CD4-positive, alpha-beta T cell treated with Interleukin-1 beta for 1 hour (primary cell): ENCODE results near the gene IGFBP3.

ENCODE experiments used
- DNase-seq, 2 donors: peaks; one replicate each; pipeline ENCODE4 v3.0.0-alpha.2; 2020 to 2022

IGFBP3 gene

DNA sequence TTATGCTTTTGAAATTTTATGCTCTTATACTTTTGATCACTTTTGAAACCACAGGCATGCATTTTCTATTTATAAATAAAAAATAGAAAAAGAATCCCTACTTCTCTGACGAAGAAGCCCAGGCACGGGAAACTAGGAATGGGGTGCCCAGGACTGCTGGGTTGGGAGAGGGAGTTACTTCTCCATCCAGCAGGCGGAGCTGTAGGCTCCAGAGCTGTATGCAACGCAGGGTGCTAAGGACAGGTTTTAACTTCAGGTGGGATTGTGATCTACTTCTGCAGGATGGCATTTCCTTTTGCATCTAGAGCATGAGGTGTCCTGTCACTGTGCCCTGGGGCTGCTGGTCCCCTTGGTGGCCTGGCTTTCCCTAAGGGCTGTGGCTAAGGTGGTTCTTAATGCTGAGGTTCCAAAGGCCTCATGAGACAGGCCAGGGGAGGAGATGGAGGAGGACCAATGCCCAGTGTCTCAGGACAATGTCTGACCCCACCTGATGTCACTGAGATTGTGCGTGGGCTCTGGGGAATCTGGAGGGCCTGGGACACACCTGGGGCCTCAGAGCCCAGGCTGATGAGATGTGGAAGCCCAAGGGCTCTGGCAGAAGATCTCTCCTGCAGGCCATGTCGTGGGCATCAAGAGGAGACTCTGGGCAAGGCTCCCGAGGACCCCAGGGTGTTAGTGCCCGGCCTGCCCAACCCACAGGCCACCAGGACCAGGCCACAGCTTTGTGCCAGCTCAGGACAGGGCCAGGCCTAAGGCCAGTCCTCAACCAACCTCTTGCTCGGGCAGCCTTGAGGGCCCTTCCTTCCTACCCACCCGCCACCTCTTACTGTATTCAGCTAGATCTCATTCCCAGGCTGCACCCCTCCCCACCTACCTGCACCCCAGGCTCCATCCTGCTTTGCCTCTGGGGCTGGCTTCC, 48.7 kb downstream of the IGFBP3 start:
- DNase-seq: no peak

GRCh38 chr7:45869426-45869825, 51.6 kb downstream of the IGFBP3 start:
- no peak for DNase-seq

- DNase-seq: no peak
Observed at GRCh38 chr7:45867471-45867870, 53.6 kb downstream of the IGFBP3 start.

- DNase-seq: no peak
Observed at GRCh38 chr7:45865594-45866410, 55.3 kb downstream of the IGFBP3 start.

DNA sequence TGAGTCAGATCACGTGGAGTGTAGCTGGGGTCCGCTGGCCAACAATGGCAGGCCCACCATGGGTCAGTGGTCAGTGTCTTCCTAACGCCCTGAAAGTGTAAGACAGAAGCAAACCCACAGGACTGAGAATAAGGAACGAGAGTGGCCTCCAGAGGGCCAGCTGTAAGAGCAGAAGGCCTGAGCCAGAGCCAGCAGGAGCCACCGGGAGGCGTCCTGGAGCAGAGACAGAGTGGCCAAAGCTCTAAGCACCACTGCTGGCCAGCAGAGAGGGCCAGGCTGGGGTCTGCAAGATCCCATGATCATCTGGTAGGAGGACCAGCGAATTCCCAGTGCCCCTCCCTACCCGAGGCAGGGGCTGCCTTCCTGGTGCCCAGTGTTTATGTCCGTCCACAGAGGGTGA, 57.4 kb downstream of the IGFBP3 start:
- DNase-seq: no peak
